Measurements from ENCODE around the gene CCDC102A.

DNA sequence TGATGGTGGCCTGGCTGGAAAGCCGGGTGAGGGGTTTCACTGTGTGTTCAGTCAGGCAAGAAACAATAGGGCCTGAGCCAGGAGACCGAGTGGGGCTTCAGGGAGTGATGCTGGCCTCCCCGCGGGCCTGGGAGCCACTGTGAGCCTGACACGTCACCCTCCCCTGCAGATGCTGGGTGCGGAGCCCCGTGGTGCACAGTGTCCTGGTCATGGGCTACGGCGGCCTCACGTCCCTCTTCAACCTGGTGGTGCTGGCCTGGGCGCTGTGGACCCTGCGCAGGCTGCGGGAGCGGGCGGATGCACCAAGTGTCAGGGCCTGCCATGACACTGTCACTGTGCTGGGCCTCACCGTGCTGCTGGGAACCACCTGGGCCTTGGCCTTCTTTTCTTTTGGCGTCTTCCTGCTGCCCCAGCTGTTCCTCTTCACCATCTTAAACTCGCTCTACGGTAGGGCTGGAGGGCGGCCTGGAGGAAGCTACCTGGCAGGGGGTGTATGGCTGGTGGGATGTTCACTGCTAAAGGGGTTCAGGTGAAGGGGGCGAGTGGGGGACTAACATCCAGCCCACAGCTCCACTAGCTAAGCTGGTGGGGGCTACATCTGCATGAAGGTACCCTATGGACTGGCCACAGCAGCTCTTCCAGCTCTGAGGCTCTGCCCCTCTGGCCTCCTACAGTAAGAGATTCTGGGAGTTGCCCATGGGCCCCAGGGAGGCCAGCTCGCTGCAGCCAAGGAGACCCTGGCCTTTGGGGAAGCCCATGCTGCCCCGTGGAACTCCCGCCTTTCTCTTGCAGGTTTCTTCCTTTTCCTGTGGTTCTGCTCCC is 38.5 kb upstream of the CCDC102A start:
- TF ChIP-seq POLR2AphosphoS5 (IDR thresholded peaks at IDR 0.05; ENCODE audit: insufficient read depth, low read depth, low read length) (no peak), JUN (IDR thresholded peaks at IDR 0.05; ENCODE audit: borderline replicate concordance, insufficient read depth, insufficient read length, low read depth) (no peak), POLR2A (IDR thresholded peaks at IDR 0.05; ENCODE audit: low read depth, low read length) (no peak), MYC (IDR thresholded peaks at IDR 0.05; ENCODE audit: low read depth, low read length) (no peak), FOS (IDR thresholded peaks at IDR 0.05; ENCODE audit: borderline replicate concordance, insufficient read depth, low read length) (no peak)
- TF ChIP-seq, protein P1, sequence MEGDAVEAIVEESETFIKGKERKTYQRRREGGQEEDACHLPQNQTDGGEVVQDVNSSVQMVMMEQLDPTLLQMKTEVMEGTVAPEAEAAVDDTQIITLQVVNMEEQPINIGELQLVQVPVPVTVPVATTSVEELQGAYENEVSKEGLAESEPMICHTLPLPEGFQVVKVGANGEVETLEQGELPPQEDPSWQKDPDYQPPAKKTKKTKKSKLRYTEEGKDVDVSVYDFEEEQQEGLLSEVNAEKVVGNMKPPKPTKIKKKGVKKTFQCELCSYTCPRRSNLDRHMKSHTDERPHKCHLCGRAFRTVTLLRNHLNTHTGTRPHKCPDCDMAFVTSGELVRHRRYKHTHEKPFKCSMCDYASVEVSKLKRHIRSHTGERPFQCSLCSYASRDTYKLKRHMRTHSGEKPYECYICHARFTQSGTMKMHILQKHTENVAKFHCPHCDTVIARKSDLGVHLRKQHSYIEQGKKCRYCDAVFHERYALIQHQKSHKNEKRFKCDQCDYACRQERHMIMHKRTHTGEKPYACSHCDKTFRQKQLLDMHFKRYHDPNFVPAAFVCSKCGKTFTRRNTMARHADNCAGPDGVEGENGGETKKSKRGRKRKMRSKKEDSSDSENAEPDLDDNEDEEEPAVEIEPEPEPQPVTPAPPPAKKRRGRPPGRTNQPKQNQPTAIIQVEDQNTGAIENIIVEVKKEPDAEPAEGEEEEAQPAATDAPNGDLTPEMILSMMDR (IDR thresholded peaks at IDR 0.05; ENCODE audit: extremely low read depth in 1 of 2, insufficient read depth in 1 of 2, low read depth in 1 of 2, low read length in 2 of 2): no peak
- TF ChIP-seq, protein P2, sequence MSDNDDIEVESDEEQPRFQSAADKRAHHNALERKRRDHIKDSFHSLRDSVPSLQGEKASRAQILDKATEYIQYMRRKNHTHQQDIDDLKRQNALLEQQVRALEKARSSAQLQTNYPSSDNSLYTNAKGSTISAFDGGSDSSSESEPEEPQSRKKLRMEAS (IDR thresholded peaks at IDR 0.05; ENCODE audit: insufficient read depth, insufficient read length): no peak

Measured in endothelial cell of umbilical vein (primary cell).